ENCODE data around the gene DENND5B.

DENND5B gene

GRCh38 chr12:31353750-31354708 lies 236.9 kb downstream of the DENND5B start:
- Mint-ChIP-seq H3K9me3 (peaks cover 6% of the 10 kb centered on the region), H3K4me1 (peaks cover 29% of the 10 kb centered on the region), H3K4me3 (peak overlapping the region; percentile 35), H3K27me3 (ENCODE audit: low read depth, poor library complexity) (peaks cover 8% of the 10 kb centered on the region), H3K27ac (peak overlapping the region; percentile 96), H3K36me3 (ENCODE audit: low read depth) (peaks cover 6% of the 10 kb centered on the region)
- TF ChIP-seq, protein P1, sequence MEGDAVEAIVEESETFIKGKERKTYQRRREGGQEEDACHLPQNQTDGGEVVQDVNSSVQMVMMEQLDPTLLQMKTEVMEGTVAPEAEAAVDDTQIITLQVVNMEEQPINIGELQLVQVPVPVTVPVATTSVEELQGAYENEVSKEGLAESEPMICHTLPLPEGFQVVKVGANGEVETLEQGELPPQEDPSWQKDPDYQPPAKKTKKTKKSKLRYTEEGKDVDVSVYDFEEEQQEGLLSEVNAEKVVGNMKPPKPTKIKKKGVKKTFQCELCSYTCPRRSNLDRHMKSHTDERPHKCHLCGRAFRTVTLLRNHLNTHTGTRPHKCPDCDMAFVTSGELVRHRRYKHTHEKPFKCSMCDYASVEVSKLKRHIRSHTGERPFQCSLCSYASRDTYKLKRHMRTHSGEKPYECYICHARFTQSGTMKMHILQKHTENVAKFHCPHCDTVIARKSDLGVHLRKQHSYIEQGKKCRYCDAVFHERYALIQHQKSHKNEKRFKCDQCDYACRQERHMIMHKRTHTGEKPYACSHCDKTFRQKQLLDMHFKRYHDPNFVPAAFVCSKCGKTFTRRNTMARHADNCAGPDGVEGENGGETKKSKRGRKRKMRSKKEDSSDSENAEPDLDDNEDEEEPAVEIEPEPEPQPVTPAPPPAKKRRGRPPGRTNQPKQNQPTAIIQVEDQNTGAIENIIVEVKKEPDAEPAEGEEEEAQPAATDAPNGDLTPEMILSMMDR (IDR thresholded peaks at IDR 0.05), result no peak
- DNase-seq, result no peak

DNA sequence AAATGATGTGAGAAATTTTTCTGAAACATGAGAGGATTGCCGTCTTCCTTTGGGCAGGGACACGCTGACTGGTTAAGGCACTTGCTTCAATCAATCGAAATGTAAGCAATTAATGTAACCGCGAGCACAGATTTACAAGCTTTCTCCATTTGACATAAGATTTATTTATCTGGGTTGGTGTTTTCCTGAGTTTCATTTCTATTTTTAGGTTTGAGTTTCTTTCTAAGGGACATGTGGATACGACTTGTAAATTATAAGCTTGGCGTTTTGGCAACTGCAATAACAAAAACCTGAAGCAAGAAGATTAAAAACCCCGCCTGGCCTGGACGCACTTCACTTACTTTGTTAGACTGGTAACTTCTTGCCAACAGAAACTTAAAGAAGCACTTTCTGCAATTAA lies 244.7 kb downstream of the DENND5B start:
- Mint-ChIP-seq H3K4me1 (peaks cover 44% of the 10 kb centered on the region), H3K27me3 (ENCODE audit: low read depth, poor library complexity) (no peaks in the 10 kb centered on the region), H3K4me3 (no peak overlapping the region), H3K36me3 (ENCODE audit: low read depth) (no peaks in the 10 kb centered on the region), H3K27ac (peak overlapping the region; percentile 93), H3K9me3 (peaks cover 3% of the 10 kb centered on the region)
- TF ChIP-seq, protein P1 (IDR thresholded peaks at IDR 0.05), result no peak
- DNase-seq, result no peak

GRCh38 chr12:31343139-31343538 lies 247.8 kb downstream of the DENND5B start:
- no peaks in the 10 kb centered on the region for H3K27me3 Mint-ChIP-seq (ENCODE audit: low read depth, poor library complexity)
- H3K4me1 Mint-ChIP-seq, result peaks cover 46% of the 10 kb centered on the region
- H3K9me3 Mint-ChIP-seq, result peaks cover 3% of the 10 kb centered on the region
- no peak for DNase-seq
- H3K4me3 Mint-ChIP-seq, result no peak overlapping the region
- H3K27ac Mint-ChIP-seq, result peak overlapping the region; percentile 47
- TF ChIP-seq, protein P1 (IDR thresholded peaks at IDR 0.05), result no peak
- H3K36me3 Mint-ChIP-seq (ENCODE audit: low read depth), result no peaks in the 10 kb centered on the region

GRCh38 chr12:31342286-31342685 lies 248.7 kb downstream of the DENND5B start:
- no peak for DNase-seq
- H3K27ac Mint-ChIP-seq, result peak overlapping the region; percentile 14
- no peak overlapping the region for H3K4me3 Mint-ChIP-seq
- TF ChIP-seq, protein P1 (IDR thresholded peaks at IDR 0.05), result no peak
- no peaks in the 10 kb centered on the region for H3K27me3 Mint-ChIP-seq (ENCODE audit: low read depth, poor library complexity)
- peaks cover 46% of the 10 kb centered on the region for H3K4me1 Mint-ChIP-seq
- H3K36me3 Mint-ChIP-seq (ENCODE audit: low read depth), result no peaks in the 10 kb centered on the region
- peaks cover 3% of the 10 kb centered on the region for H3K9me3 Mint-ChIP-seq

GRCh38 chr12:31339831-31340622 lies 250.9 kb downstream of the DENND5B start:
- DNase-seq, result no peak
- no peaks in the 10 kb centered on the region for H3K36me3 Mint-ChIP-seq (ENCODE audit: low read depth)
- H3K4me1 Mint-ChIP-seq, result peaks cover 26% of the 10 kb centered on the region
- H3K27ac Mint-ChIP-seq, result peak overlapping the region; percentile 19
- H3K9me3 Mint-ChIP-seq, result no peaks in the 10 kb centered on the region
- TF ChIP-seq, protein P1 (IDR thresholded peaks at IDR 0.05), result no peak
- no peaks in the 10 kb centered on the region for H3K27me3 Mint-ChIP-seq (ENCODE audit: low read depth, poor library complexity)
- no peak overlapping the region for H3K4me3 Mint-ChIP-seq
